ENCODE results near the gene SNAP25. TPM values are rescaled to one million over a fixed set of nuclear protein-coding genes. Genes with fewer than 3 reads are reported as not detected.

The SNAP25 gene
- total RNA-seq, 1 experiment from 2014 or later: not detected

DNA sequence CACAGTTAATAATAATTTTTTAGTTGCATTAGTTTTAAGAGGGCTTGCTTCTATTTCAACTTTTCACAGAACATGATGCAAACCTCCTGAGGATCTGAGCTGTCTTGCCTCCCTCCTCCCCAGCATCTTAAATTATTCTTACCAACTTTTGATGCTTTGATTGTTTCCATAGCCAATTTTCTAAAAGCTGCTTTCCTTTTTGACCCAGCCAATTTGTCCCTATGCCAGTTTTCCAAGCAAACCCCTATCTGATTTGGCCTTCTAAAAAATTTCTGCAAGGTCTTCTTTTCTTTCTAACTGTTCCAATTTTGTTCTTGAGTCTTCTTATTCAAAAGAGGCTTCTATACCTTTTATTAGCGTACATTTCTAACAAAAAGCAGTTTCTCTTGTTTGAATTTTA lies 26.5 kb upstream of the SNAP25 start:
- no TSS peak for BruUV-seq (replicated peaks)
- intact Hi-C loops (cut with micrococcal nuclease): no loop called here
- Histone ChIP-seq H2AFZ (ENCODE audit: low read length) (no peak overlapping the region), H3F3A (ENCODE audit: low read length, unreplicated experiment) (no peaks in the 10 kb centered on the region), H3K4me1 (ENCODE audit: insufficient read depth, low read length) (no peaks in the 10 kb centered on the region), H3K27ac (ENCODE audit: low read length) (no peak overlapping the region), H3K4me3 (ENCODE audit: low read length) (no peak overlapping the region), H3K9me3 (ENCODE audit: low read length) (no peaks in the 10 kb centered on the region), H3K9ac (ENCODE audit: low read length) (no peak overlapping the region), H3K36me3 (ENCODE audit: low read depth, low read length) (no peaks in the 10 kb centered on the region), H3K9me2 (replicated peaks; ENCODE audit: low read length) (no peaks in the 10 kb centered on the region), H3K4me2 (ENCODE audit: low read length) (no peak overlapping the region), H4K20me1 (ENCODE audit: low read length) (no peaks in the 10 kb centered on the region), H3K79me2 (ENCODE audit: low read length) (no peaks in the 10 kb centered on the region), H3K27me3 (ENCODE audit: low read length) (peaks cover 44% of the 10 kb centered on the region)
- TF ChIP-seq EZH2 (IDR thresholded peaks at IDR 0.05; ENCODE audit: low read length, unreplicated experiment) (no peak), EZH2phosphoT487 (IDR thresholded peaks at IDR 0.05; ENCODE audit: borderline replicate concordance, low read length) (no peak), CTCF (conservative IDR thresholded peaks at IDR 0.05; ENCODE audit: low read depth, low read length) (no peak)
- ChIA-PET POLR2A (ENCODE audit: unreplicated experiment) (no interaction called here), CTCF (no interaction called here)
- no peak for DNase-seq
- ATAC-seq: no peak

- Histone ChIP-seq H3K4me3 (ENCODE audit: low read length) (no peak overlapping the region), H4K20me1 (ENCODE audit: low read length) (no peaks in the 10 kb centered on the region), H3K9ac (ENCODE audit: low read length) (no peak overlapping the region), H3F3A (ENCODE audit: low read length, unreplicated experiment) (no peaks in the 10 kb centered on the region), H3K79me2 (ENCODE audit: low read length) (no peaks in the 10 kb centered on the region), H3K4me1 (ENCODE audit: insufficient read depth, low read length) (no peaks in the 10 kb centered on the region), H3K27me3 (ENCODE audit: low read length) (peaks cover 40% of the 10 kb centered on the region), H3K4me2 (ENCODE audit: low read length) (no peak overlapping the region), H3K9me2 (replicated peaks; ENCODE audit: low read length) (no peaks in the 10 kb centered on the region), H2AFZ (ENCODE audit: low read length) (no peak overlapping the region), H3K27ac (ENCODE audit: low read length) (no peak overlapping the region), H3K9me3 (ENCODE audit: low read length) (no peaks in the 10 kb centered on the region), H3K36me3 (ENCODE audit: low read depth, low read length) (no peaks in the 10 kb centered on the region)
- ChIA-PET CTCF (no interaction called here), POLR2A (ENCODE audit: unreplicated experiment) (no interaction called here)
- no peak for TF ChIP-seq EZH2 (IDR thresholded peaks at IDR 0.05; ENCODE audit: low read length, unreplicated experiment)
- TF ChIP-seq CTCF (conservative IDR thresholded peaks at IDR 0.05; ENCODE audit: low read depth, low read length): no peak
- no peak for TF ChIP-seq EZH2phosphoT487 (IDR thresholded peaks at IDR 0.05; ENCODE audit: borderline replicate concordance, low read length)
- ATAC-seq (no peak), DNase-seq (no peak)
- no TSS peak for BruUV-seq (replicated peaks)
- intact Hi-C loops (cut with micrococcal nuclease): no loop called here
Measured at GRCh38 chr20:10194166-10194565, 24.5 kb upstream of the SNAP25 start.

GRCh38 chr20:10200330-10200729 lies 18.3 kb upstream of the SNAP25 start:
- ChIA-PET CTCF (no interaction called here), POLR2A (ENCODE audit: unreplicated experiment) (no interaction called here)
- no peak overlapping the region for H3K4me3 ChIP-seq (ENCODE audit: low read length)
- no peaks in the 10 kb centered on the region for H3K4me1 ChIP-seq (ENCODE audit: insufficient read depth, low read length)
- H3K36me3 ChIP-seq (ENCODE audit: low read depth, low read length): no peaks in the 10 kb centered on the region
- intact Hi-C loops (cut with micrococcal nuclease): no loop called here
- ATAC-seq: no peak
- no peak for DNase-seq
- no peak overlapping the region for H3K9ac ChIP-seq (ENCODE audit: low read length)
- no peaks in the 10 kb centered on the region for H3K79me2 ChIP-seq (ENCODE audit: low read length)
- H3K27ac ChIP-seq (ENCODE audit: low read length): no peak overlapping the region
- no peaks in the 10 kb centered on the region for H4K20me1 ChIP-seq (ENCODE audit: low read length)
- H3K9me2 ChIP-seq (replicated peaks; ENCODE audit: low read length): no peaks in the 10 kb centered on the region
- H2AFZ ChIP-seq (ENCODE audit: low read length): no peak overlapping the region
- BruUV-seq (replicated peaks): no TSS peak
- H3K9me3 ChIP-seq (ENCODE audit: low read length): no peaks in the 10 kb centered on the region
- H3K4me2 ChIP-seq (ENCODE audit: low read length): no peak overlapping the region
- no peaks in the 10 kb centered on the region for H3F3A ChIP-seq (ENCODE audit: low read length, unreplicated experiment)
- TF ChIP-seq EZH2 (IDR thresholded peaks at IDR 0.05; ENCODE audit: low read length, unreplicated experiment) (no peak), EZH2phosphoT487 (IDR thresholded peaks at IDR 0.05; ENCODE audit: borderline replicate concordance, low read length) (no peak), CTCF (conservative IDR thresholded peaks at IDR 0.05; ENCODE audit: low read depth, low read length) (no peak)
- H3K27me3 ChIP-seq (ENCODE audit: low read length): peaks cover 42% of the 10 kb centered on the region
